ENCODE results near the gene SETMAR. TPM values are rescaled to one million over a fixed set of nuclear protein-coding genes. Genes with fewer than 3 reads are reported as not detected.

SETMAR gene
- total and polyA plus RNA-seq, 2 of the 13 experiments (the other 11 are each of a cell fraction or from before 2014, with no cell fraction given), result 7.0 to 16.7 TPM

GRCh38 chr3:4340411-4341335 is 37.5 kb downstream of the SETMAR start:
- Histone ChIP-seq H3K9ac (ENCODE audit: insufficient read depth, low read depth, low read length) (no peak overlapping the region), H3K4me1 (ENCODE audit: insufficient read depth, low read length) (no peaks in the 10 kb centered on the region), H3K27me3 (ENCODE audit: control insufficient read depth in 1 of 2, insufficient read depth in 2 of 2, low read length in 2 of 2) (no peaks in the 10 kb centered on the region), H2AFZ (ENCODE audit: low read length) (no peak overlapping the region), H3K9me3 (ENCODE audit: low read length) (no peaks in the 10 kb centered on the region), H3K79me2 (ENCODE audit: insufficient read depth, low read length) (no peaks in the 10 kb centered on the region), H3K4me2 (ENCODE audit: low read depth, low read length) (no peak overlapping the region), H3K27ac (ENCODE audit: extremely low read length, insufficient read depth, low read length) (no peak overlapping the region), H3K4me3 (replicated peaks in 1 of 3; ENCODE audit: insufficient read depth in 1 of 3, low read depth in 2 of 3, low read length in 3 of 3) (no peak overlapping the region), H3K36me3 (replicated peaks in 1 of 2; ENCODE audit: control insufficient read depth in 1 of 2, insufficient read depth in 2 of 2, low read length in 2 of 2) (peaks cover 0 to 2% of the 10 kb centered on the region in 2 experiments; a peak in 1 of 5 replicates), H4K20me1 (ENCODE audit: insufficient read depth, low read length) (no peaks in the 10 kb centered on the region)
- no TSS peak for BruUV-seq (replicated peaks)
- CTCF ChIA-PET (ENCODE audit: low intra/inter-chr PET ratio, low total read pairs), result no interaction called here
- POLR2A ChIA-PET, result no interaction called here
- no peak for TF ChIP-seq RAD21 (CRISPR knock-in tag; IDR thresholded peaks at IDR 0.05)
- no peak for TF ChIP-seq ATF7 (IDR thresholded peaks at IDR 0.05)
- TF ChIP-seq ATF7 (CRISPR knock-in tag; IDR thresholded peaks at IDR 0.05), result no peak
- TF ChIP-seq NFE2L2 (IDR thresholded peaks at IDR 0.05; ENCODE audit: low read length), result peak; percentile 35; the same call in 1 of the 2 replicates
- TF ChIP-seq, protein P1, sequence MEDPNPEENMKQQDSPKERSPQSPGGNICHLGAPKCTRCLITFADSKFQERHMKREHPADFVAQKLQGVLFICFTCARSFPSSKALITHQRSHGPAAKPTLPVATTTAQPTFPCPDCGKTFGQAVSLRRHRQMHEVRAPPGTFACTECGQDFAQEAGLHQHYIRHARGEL (CRISPR knock-in tag; IDR thresholded peaks at IDR 0.05), result no peak
- TF ChIP-seq ZMYM2 (CRISPR knock-in tag; IDR thresholded peaks at IDR 0.05), result no peak
- in situ Hi-C loops (cut with HindIII; ENCODE audit: extremely low pct_ligation_motif_present, low pct_unique_long_range_greater_than_20kb) (no loop called here), intact Hi-C loops (cut with micrococcal nuclease; ENCODE audit: unreplicated experiment) (no loop called here)
- FAIRE-seq (no peak), DNase-seq (ENCODE audit: low spot score) (no peak), ATAC-seq (no peak)
- 97% methylated on average over 6 of the region's 6 CpGs for WGBS (ENCODE audit: low lambda C conversion rate)

DNA sequence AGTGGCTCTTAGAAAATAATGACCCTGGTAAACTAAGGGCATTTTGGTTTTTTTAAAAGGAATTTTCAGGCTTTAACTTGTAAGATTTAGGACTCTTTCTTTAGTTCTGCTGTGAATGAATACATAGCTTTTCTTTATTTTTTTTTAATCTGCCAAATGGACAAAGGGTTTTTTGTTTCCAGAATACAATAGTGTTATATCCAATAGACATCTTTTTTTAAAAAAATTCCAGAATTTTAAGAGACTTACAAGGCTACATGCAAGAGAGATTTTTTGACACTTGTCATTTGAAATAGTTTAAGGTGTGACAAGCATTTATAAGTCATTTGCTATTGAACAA is 38.1 kb downstream of the SETMAR start:
- in situ Hi-C loops (cut with HindIII; ENCODE audit: extremely low pct_ligation_motif_present, low pct_unique_long_range_greater_than_20kb) (no loop called here), intact Hi-C loops (cut with micrococcal nuclease; ENCODE audit: unreplicated experiment) (no loop called here)
- TF ChIP-seq KDM6A (CRISPR knock-in tag; IDR thresholded peaks at IDR 0.05; ENCODE audit: low read depth), result no peak
- TF ChIP-seq ZNF460 (CRISPR knock-in tag; IDR thresholded peaks at IDR 0.05; ENCODE audit: borderline replicate concordance), result no peak
- TF ChIP-seq, protein P2, sequence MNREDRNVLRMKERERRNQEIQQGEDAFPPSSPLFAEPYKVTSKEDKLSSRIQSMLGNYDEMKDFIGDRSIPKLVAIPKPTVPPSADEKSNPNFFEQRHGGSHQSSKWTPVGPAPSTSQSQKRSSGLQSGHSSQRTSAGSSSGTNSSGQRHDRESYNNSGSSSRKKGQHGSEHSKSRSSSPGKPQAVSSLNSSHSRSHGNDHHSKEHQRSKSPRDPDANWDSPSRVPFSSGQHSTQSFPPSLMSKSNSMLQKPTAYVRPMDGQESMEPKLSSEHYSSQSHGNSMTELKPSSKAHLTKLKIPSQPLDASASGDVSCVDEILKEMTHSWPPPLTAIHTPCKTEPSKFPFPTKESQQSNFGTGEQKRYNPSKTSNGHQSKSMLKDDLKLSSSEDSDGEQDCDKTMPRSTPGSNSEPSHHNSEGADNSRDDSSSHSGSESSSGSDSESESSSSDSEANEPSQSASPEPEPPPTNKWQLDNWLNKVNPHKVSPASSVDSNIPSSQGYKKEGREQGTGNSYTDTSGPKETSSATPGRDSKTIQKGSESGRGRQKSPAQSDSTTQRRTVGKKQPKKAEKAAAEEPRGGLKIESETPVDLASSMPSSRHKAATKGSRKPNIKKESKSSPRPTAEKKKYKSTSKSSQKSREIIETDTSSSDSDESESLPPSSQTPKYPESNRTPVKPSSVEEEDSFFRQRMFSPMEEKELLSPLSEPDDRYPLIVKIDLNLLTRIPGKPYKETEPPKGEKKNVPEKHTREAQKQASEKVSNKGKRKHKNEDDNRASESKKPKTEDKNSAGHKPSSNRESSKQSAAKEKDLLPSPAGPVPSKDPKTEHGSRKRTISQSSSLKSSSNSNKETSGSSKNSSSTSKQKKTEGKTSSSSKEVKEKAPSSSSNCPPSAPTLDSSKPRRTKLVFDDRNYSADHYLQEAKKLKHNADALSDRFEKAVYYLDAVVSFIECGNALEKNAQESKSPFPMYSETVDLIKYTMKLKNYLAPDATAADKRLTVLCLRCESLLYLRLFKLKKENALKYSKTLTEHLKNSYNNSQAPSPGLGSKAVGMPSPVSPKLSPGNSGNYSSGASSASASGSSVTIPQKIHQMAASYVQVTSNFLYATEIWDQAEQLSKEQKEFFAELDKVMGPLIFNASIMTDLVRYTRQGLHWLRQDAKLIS (CRISPR knock-in tag; IDR thresholded peaks at IDR 0.05), result no peak
- no peak for TF ChIP-seq CREB3 (CRISPR knock-in tag; IDR thresholded peaks at IDR 0.05)
- no peaks in the 10 kb centered on the region for H3K9me3 ChIP-seq (ENCODE audit: low read length)
- H4K20me1 ChIP-seq (ENCODE audit: insufficient read depth, low read length), result no peaks in the 10 kb centered on the region
- H3K4me1 ChIP-seq (ENCODE audit: insufficient read depth, low read length), result no peaks in the 10 kb centered on the region
- ChIA-PET CTCF (ENCODE audit: low intra/inter-chr PET ratio, low total read pairs) (no interaction called here), POLR2A (no interaction called here)
- H2AFZ ChIP-seq (ENCODE audit: low read length), result no peak overlapping the region
- DNase-seq (ENCODE audit: low spot score) (no peak), FAIRE-seq (no peak), ATAC-seq (no peak)
- H3K9ac ChIP-seq (ENCODE audit: insufficient read depth, low read depth, low read length), result no peak overlapping the region
- H3K27me3 ChIP-seq (ENCODE audit: control insufficient read depth in 1 of 2, insufficient read depth in 2 of 2, low read length in 2 of 2), result no peaks in the 10 kb centered on the region
- no peak overlapping the region for H3K27ac ChIP-seq (ENCODE audit: extremely low read length, insufficient read depth, low read length)
- BruUV-seq (replicated peaks), result no TSS peak
- no peak overlapping the region for H3K4me3 ChIP-seq (replicated peaks in 1 of 3; ENCODE audit: insufficient read depth in 1 of 3, low read depth in 2 of 3, low read length in 3 of 3)
- peaks cover 0 to 2% of the 10 kb centered on the region in 2 experiments; a peak in 1 of 5 replicates for H3K36me3 ChIP-seq (replicated peaks in 1 of 2; ENCODE audit: control insufficient read depth in 1 of 2, insufficient read depth in 2 of 2, low read length in 2 of 2)
- H3K79me2 ChIP-seq (ENCODE audit: insufficient read depth, low read length), result no peaks in the 10 kb centered on the region
- H3K4me2 ChIP-seq (ENCODE audit: low read depth, low read length), result no peak overlapping the region
